ENCODE data around the gene SLC38A10. TPM values are rescaled to one million over a fixed set of nuclear protein-coding genes. Genes with fewer than 3 reads are reported as not detected.

The SLC38A10 gene
- total and polyA plus RNA-seq, 2 donors from 2014 or later = 72.7 to 89.7 TPM

GRCh38 chr17:81210868-81211267 lies 84.2 kb downstream of the SLC38A10 start:
- H3K9ac ChIP-seq (ENCODE audit: low read length in 3 of 3) = no peak overlapping the region
- TF ChIP-seq, protein P1, sequence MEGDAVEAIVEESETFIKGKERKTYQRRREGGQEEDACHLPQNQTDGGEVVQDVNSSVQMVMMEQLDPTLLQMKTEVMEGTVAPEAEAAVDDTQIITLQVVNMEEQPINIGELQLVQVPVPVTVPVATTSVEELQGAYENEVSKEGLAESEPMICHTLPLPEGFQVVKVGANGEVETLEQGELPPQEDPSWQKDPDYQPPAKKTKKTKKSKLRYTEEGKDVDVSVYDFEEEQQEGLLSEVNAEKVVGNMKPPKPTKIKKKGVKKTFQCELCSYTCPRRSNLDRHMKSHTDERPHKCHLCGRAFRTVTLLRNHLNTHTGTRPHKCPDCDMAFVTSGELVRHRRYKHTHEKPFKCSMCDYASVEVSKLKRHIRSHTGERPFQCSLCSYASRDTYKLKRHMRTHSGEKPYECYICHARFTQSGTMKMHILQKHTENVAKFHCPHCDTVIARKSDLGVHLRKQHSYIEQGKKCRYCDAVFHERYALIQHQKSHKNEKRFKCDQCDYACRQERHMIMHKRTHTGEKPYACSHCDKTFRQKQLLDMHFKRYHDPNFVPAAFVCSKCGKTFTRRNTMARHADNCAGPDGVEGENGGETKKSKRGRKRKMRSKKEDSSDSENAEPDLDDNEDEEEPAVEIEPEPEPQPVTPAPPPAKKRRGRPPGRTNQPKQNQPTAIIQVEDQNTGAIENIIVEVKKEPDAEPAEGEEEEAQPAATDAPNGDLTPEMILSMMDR (IDR thresholded peaks at IDR 0.05; ENCODE audit: borderline replicate concordance, extremely low read depth, insufficient read depth) = no peak
- H3K4me1 ChIP-seq (ENCODE audit: control insufficient read depth in 2 of 3, insufficient read depth in 2 of 3, low read depth in 1 of 3, low read length in 3 of 3) = no peaks in the 10 kb centered on the region
- FAIRE-seq = no peak
- no peak overlapping the region for H3K27ac ChIP-seq (ENCODE audit: low read depth in 2 of 2, low read length in 2 of 2)
- no peaks in the 10 kb centered on the region for H3K27me3 ChIP-seq (ENCODE audit: control insufficient read depth, insufficient read depth, low read length)
- intact Hi-C loops (cut with DNase I) = loop anchor here (10.0 kb wide), 1 partner anchor 766 kb away; no protein-coding TSS in a partner anchor
- H3K4me3 ChIP-seq (ENCODE audit: low read length in 3 of 3) = no peak overlapping the region
- no peak for DNase-seq
- peaks cover 0 to 3% (median 0%) of the 10 kb centered on the region in 3 donors for H3K36me3 ChIP-seq (ENCODE audit: control insufficient read depth in 2 of 3, insufficient read depth in 3 of 3, low read length in 3 of 3)
- no peaks in the 10 kb centered on the region for H3K9me3 ChIP-seq (ENCODE audit: control insufficient read depth in 2 of 3, insufficient read depth in 1 of 3, low read length in 3 of 3)

- Histone ChIP-seq H3K4me1 (ENCODE audit: control insufficient read depth in 2 of 3, insufficient read depth in 2 of 3, low read depth in 1 of 3, low read length in 3 of 3) (no peaks in the 10 kb centered on the region), H3K9ac (ENCODE audit: low read length in 3 of 3) (no peak overlapping the region), H3K9me3 (ENCODE audit: control insufficient read depth in 2 of 3, insufficient read depth in 1 of 3, low read length in 3 of 3) (no peaks in the 10 kb centered on the region), H3K36me3 (ENCODE audit: control insufficient read depth in 2 of 3, insufficient read depth in 3 of 3, low read length in 3 of 3) (peaks cover 0 to 3% (median 0%) of the 10 kb centered on the region in 3 donors), H3K4me3 (ENCODE audit: low read length in 3 of 3) (no peak overlapping the region), H3K27me3 (ENCODE audit: control insufficient read depth, insufficient read depth, low read length) (no peaks in the 10 kb centered on the region), H3K27ac (ENCODE audit: low read depth in 2 of 2, low read length in 2 of 2) (no peak overlapping the region)
- FAIRE-seq (no peak), DNase-seq (no peak)
- TF ChIP-seq, protein P1 (IDR thresholded peaks at IDR 0.05; ENCODE audit: borderline replicate concordance, extremely low read depth, insufficient read depth) = no peak
- intact Hi-C loops (cut with DNase I) = loop anchor here (10.0 kb wide), 1 partner anchor 766 kb away; no protein-coding TSS in a partner anchor
These were observed 84.6 kb downstream of the SLC38A10 start for GRCh38 chr17:81210466-81210865.

DNA sequence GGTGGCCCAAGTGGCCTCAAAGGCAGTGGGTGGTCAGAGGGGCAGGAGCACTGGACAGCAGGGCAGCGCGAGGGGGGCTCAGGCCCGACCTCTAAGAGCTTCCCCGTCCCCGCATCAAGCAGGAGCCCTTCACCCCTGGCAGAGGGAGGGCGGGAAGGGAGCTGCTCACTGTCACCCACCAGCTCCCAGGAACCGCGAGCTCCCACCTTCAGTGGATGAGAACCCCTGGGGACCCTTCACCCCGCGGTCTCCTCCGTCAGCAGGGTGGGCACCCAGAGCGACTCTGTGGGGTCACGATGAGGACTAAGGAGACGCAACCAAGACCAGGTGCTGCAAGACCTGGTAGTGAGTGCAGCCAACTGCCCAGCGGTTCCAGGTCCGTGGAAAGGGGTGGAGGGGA lies 86.0 kb downstream of the SLC38A10 start:
- intact Hi-C loops (cut with DNase I) = no loop called here
- FAIRE-seq = no peak
- TF ChIP-seq, protein P1 (IDR thresholded peaks at IDR 0.05; ENCODE audit: borderline replicate concordance, extremely low read depth, insufficient read depth) = no peak

DNA sequence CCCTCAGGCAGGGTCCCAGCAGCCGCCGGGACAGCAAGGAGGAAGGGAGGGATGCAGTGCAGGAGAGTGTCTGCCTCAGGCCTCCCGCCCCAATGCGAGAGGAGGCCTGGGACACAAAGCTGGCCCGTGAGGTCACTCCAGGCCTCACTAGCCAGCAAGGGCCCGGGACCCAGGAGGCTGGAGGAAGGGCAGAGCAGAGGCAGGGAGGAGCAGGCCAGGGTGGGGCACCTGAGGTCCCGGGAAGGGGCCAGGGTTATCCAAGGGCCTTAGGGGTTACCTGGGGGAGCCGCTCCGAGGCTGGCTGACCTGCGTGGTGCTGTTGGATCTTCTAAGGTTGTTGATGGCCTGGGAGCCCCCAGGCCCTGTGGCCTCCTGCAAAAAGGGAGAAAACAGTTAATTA lies 86.5 kb downstream of the SLC38A10 start:
- no peak overlapping the region for H3K9ac ChIP-seq (ENCODE audit: low read length in 3 of 3)
- H3K4me3 ChIP-seq (ENCODE audit: low read length in 3 of 3) = no peak overlapping the region
- DNase-seq (no peak), FAIRE-seq (no peak)
- no peak overlapping the region for H3K27ac ChIP-seq (ENCODE audit: low read depth in 2 of 2, low read length in 2 of 2)
- H3K9me3 ChIP-seq (ENCODE audit: control insufficient read depth in 2 of 3, insufficient read depth in 1 of 3, low read length in 3 of 3) = no peaks in the 10 kb centered on the region
- intact Hi-C loops (cut with DNase I) = no loop called here
- H3K27me3 ChIP-seq (ENCODE audit: control insufficient read depth, insufficient read depth, low read length) = no peaks in the 10 kb centered on the region
- H3K4me1 ChIP-seq (ENCODE audit: control insufficient read depth in 2 of 3, insufficient read depth in 2 of 3, low read depth in 1 of 3, low read length in 3 of 3) = no peaks in the 10 kb centered on the region
- H3K36me3 ChIP-seq (ENCODE audit: control insufficient read depth in 2 of 3, insufficient read depth in 3 of 3, low read length in 3 of 3) = peaks cover 0 to 3% (median 0%) of the 10 kb centered on the region in 3 donors
- TF ChIP-seq, protein P1 (IDR thresholded peaks at IDR 0.05; ENCODE audit: borderline replicate concordance, extremely low read depth, insufficient read depth) = no peak

More for the DNA sequence above, 86.0 kb downstream of the SLC38A10 start:
- Histone ChIP-seq H3K27me3 (ENCODE audit: control insufficient read depth, insufficient read depth, low read length) (no peaks in the 10 kb centered on the region), H3K9ac (ENCODE audit: low read length in 3 of 3) (no peak overlapping the region), H3K9me3 (ENCODE audit: control insufficient read depth in 2 of 3, insufficient read depth in 1 of 3, low read length in 3 of 3) (no peaks in the 10 kb centered on the region), H3K4me1 (ENCODE audit: control insufficient read depth in 2 of 3, insufficient read depth in 2 of 3, low read depth in 1 of 3, low read length in 3 of 3) (no peaks in the 10 kb centered on the region), H3K36me3 (ENCODE audit: control insufficient read depth in 2 of 3, insufficient read depth in 3 of 3, low read length in 3 of 3) (peaks cover 0 to 3% (median 0%) of the 10 kb centered on the region in 3 donors), H3K4me3 (ENCODE audit: low read length in 3 of 3) (no peak overlapping the region), H3K27ac (ENCODE audit: low read depth in 2 of 2, low read length in 2 of 2) (no peak overlapping the region)
- no peak for DNase-seq

All from kidney (tissue), 14 donors.